Keratinocyte (primary cell): ENCODE measurements around the gene KRTAP10-8. TPM values are rescaled to one million over a fixed set of nuclear protein-coding genes. Genes with fewer than 3 reads are reported as not detected.

Experiments used
- DNase-seq: peaks from one replicate; pipeline ENCODE4 v3.0.0-alpha.2; 2011; ENCODE audit warnings: low read depth, missing footprints, low spot score
- FAIRE-seq: peaks from 2 replicates; lab custom pipeline; 2011; peaks lifted over from hg19 to GRCh38; lab: Jason Lieb, UNC
- H2AFZ ChIP-seq: 2 replicates; pipeline ENCODE4 v1.6.0; 2012; ENCODE audit warnings: low read length, control low read depth, inconsistent platforms; ENCODE audit not compliant: control insufficient read depth
- H3K27ac ChIP-seq: 2 replicates; pipeline ENCODE4 v1.5.1; 2011; ENCODE audit warnings: low read length; ENCODE audit not compliant: control insufficient read depth, insufficient read depth
- H3K27me3 ChIP-seq: 3 replicates; pipeline ENCODE4 v1.6.0; 2011; ENCODE audit warnings: low read length; ENCODE audit not compliant: control insufficient read depth, insufficient read depth; ENCODE audit errors: extremely low read depth
- H3K36me3 ChIP-seq, 2 experiments: 2 replicates in 1 of 2; 3 replicates in 1 of 2; pipeline ENCODE4 v1.5.1; 2011; ENCODE audit warnings: low read length in 2 of 2, mild to moderate bottlenecking in 1 of 2; ENCODE audit not compliant: control insufficient read depth in 2 of 2, insufficient read depth in 2 of 2; ENCODE audit errors: extremely low read depth in 1 of 2
- H3K4me1 ChIP-seq: 3 replicates; pipeline ENCODE4 v1.5.1; 2011; ENCODE audit warnings: low read length; ENCODE audit not compliant: control insufficient read depth, insufficient read depth; ENCODE audit errors: extremely low read depth
- H3K4me2 ChIP-seq: 3 replicates; pipeline ENCODE4 v1.6.0; 2011; ENCODE audit warnings: low read depth, low read length; ENCODE audit not compliant: control insufficient read depth, insufficient read depth; ENCODE audit errors: extremely low read depth
- H3K4me3 ChIP-seq, 3 experiments: fragments of 200-600 bp in 1 of 3; sonication (generic) in 1 of 3; 2 replicates in 2 of 3; 3 replicates in 1 of 3; pipeline ENCODE4 v1.5.1; 2011 to 2016; ENCODE audit warnings: low read length in 3 of 3, mild to moderate bottlenecking in 3 of 3, control low read depth in 2 of 3, inconsistent platforms in 1 of 3, low read depth in 1 of 3, mixed read lengths in 1 of 3, mixed run types in 1 of 3, moderate library complexity in 1 of 3; ENCODE audit not compliant: control insufficient read depth in 2 of 3, insufficient read depth in 2 of 3; ENCODE audit errors: extremely low read depth in 1 of 3
- H3K79me2 ChIP-seq: 2 replicates; pipeline ENCODE4 v1.6.0; 2012; ENCODE audit warnings: low read length; ENCODE audit not compliant: control insufficient read depth, insufficient read depth
- H3K9ac ChIP-seq: 3 replicates; pipeline ENCODE4 v1.6.0; 2011; ENCODE audit warnings: low read length; ENCODE audit not compliant: control insufficient read depth, insufficient read depth; ENCODE audit errors: extremely low read depth
- H3K9me1 ChIP-seq: 3 replicates; pipeline ENCODE4 v1.6.0; 2011; ENCODE audit warnings: low read length; ENCODE audit not compliant: control insufficient read depth, insufficient read depth; ENCODE audit errors: extremely low read depth
- H3K9me3 ChIP-seq: 2 replicates; pipeline ENCODE4 v1.5.1; 2012; ENCODE audit warnings: low read depth, low read length; ENCODE audit not compliant: control insufficient read depth
- H4K20me1 ChIP-seq: 3 replicates; pipeline ENCODE4 v1.6.0; 2011; ENCODE audit warnings: low read length; ENCODE audit not compliant: control insufficient read depth, insufficient read depth; ENCODE audit errors: extremely low read depth
- CTCF ChIP-seq, 3 experiments: IDR thresholded peaks in 1 of 3; conservative IDR thresholded peaks in 1 of 3; optimal IDR thresholded peaks in 1 of 3; 2 replicates in 2 of 3; 3 replicates in 1 of 3; pipeline versions ENCODE3 to v1.5.1; 2011; ENCODE audit warnings: low read length in 3 of 3, mild to moderate bottlenecking in 3 of 3, moderate library complexity in 2 of 3, control low read depth in 1 of 3, inconsistent platforms in 1 of 3; ENCODE audit not compliant: insufficient read depth in 2 of 3; ENCODE audit errors: extremely low read depth in 1 of 3
- EZH2 ChIP-seq: IDR thresholded peaks from one replicate; pipeline ENCODE4 v1.6.1; 2012; ENCODE audit warnings: inconsistent platforms, mild to moderate bottlenecking, low read length, moderate library complexity
- dilution Hi-C: fragments of 300-500 bp; cut with MboI; formaldehyde crosslinking; loops from one replicate; pipeline ENCODE4 v1.7.0; 2020; ENCODE audit warnings: low sequenced_read_pairs; ENCODE audit not compliant: extremely low pct_ligation_motif_present
- polyA plus RNA-seq, 5 experiments: library from polyadenylated mRNA; depleted of rRNA in 3 of 5; stranded (reverse) in 3 of 5; stranded (forward) in 1 of 5; unstranded in 1 of 5; fragments of >200 nt; gene quantifications; 1 replicate in 1 of 5; 2 replicates in 3 of 5; 3 replicates in 1 of 5; pipeline versions ENCODE4 v1.2.1 to v1.2.3, GENCODE V29; 2011 to 2012; ENCODE audit warnings: missing spikeins in 2 of 5, low read depth in 1 of 5, low replicate concordance in 1 of 5

Gene KRTAP10-8
- polyA plus RNA-seq, 1 donor (not counting 4 experiments of a cell fraction or from before 2014, with no cell fraction given): not detected

DNA sequence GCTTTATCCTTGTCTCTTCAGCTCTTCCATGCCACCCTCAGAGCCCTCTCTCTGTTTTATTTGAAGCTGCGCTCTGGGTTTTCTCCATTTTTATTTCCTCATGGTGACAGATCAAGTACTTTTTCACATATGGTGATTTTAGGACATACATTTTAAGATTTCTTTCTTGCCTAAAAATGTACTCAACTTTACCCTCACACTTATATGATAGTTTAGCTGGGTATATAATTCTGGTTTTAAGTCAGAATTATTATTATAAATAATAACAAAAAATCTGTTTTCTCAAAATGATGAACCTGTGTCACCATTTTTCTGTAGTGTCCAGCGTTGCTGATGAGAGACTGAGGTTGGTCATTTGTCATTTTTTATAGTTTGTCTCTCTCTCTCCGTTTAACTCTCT lies 30.7 kb upstream of the KRTAP10-8 start:
- Histone ChIP-seq H3K36me3 (no peaks in the 10 kb centered on the region), H3K27me3 (no peaks in the 10 kb centered on the region), H4K20me1 (no peaks in the 10 kb centered on the region), H3K9me3 (peaks cover 11% of the 10 kb centered on the region), H3K4me1 (no peaks in the 10 kb centered on the region), H3K9ac (no peak overlapping the region), H2AFZ (no peak overlapping the region), H3K79me2 (no peaks in the 10 kb centered on the region), H3K27ac (no peak overlapping the region), H3K9me1 (no peaks in the 10 kb centered on the region), H3K4me3 (no peak overlapping the region), H3K4me2 (no peak overlapping the region)
- dilution Hi-C loops: no loop called here
- TF ChIP-seq EZH2 (no peak), CTCF (optimal IDR thresholded peaks at IDR 0.05 in 1 of 3, IDR thresholded peaks at IDR 0.05 in 1 of 3, conservative IDR thresholded peaks at IDR 0.05 in 1 of 3; ENCODE audit: extremely low read depth in 1 of 3, insufficient read depth in 2 of 3, low read length in 3 of 3) (no peak)
- DNase-seq (no peak), FAIRE-seq (no peak)

GRCh38 chr21:44582055-44582454 lies 29.8 kb upstream of the KRTAP10-8 start:
- no peak for FAIRE-seq
- Histone ChIP-seq H3K4me1 (no peaks in the 10 kb centered on the region), H2AFZ (no peak overlapping the region), H3K4me3 (no peak overlapping the region), H3K27ac (no peak overlapping the region), H3K9ac (no peak overlapping the region), H4K20me1 (no peaks in the 10 kb centered on the region), H3K4me2 (no peak overlapping the region), H3K27me3 (no peaks in the 10 kb centered on the region), H3K36me3 (no peaks in the 10 kb centered on the region), H3K9me1 (no peaks in the 10 kb centered on the region), H3K79me2 (no peaks in the 10 kb centered on the region), H3K9me3 (peaks cover 11% of the 10 kb centered on the region)
- dilution Hi-C loops: no loop called here
- no peak for TF ChIP-seq EZH2
- TF ChIP-seq CTCF (optimal IDR thresholded peaks at IDR 0.05 in 1 of 3, IDR thresholded peaks at IDR 0.05 in 1 of 3, conservative IDR thresholded peaks at IDR 0.05 in 1 of 3; ENCODE audit: extremely low read depth in 1 of 3, insufficient read depth in 2 of 3, low read length in 3 of 3): no peak
- DNase-seq: no peak
